Smooth muscle cell (in vitro differentiated cells): ENCODE data around the gene DNAAF2. TPM values are rescaled to one million over a fixed set of nuclear protein-coding genes. Genes with fewer than 3 reads are reported as not detected.

ENCODE experiments used
- DNase-seq: peaks from one replicate; lab custom pipeline; 2025; ENCODE audit not compliant: unreplicated experiment; lab: John Stamatoyannopoulos, UW
- H2AFZ ChIP-seq: fragments of 200-600 bp; sonication (generic); 2 replicates; pipeline ENCODE4 v1.6.0; 2016; ENCODE audit warnings: antibody characterized with exemption, low read depth, mild to moderate bottlenecking
- H3F3A ChIP-seq: fragments of 200-600 bp; sonication (generic); 2 replicates; pipeline ENCODE4 v1.6.0; 2017; ENCODE audit warnings: antibody characterized with exemption, low read depth
- H3K27ac ChIP-seq: fragments of 200-600 bp; sonication (generic); 2 replicates; pipeline ENCODE4 v1.5.1; 2016; ENCODE audit warnings: low read depth, mild to moderate bottlenecking
- H3K27me3 ChIP-seq: fragments of 200-600 bp; sonication (generic); 2 replicates; pipeline ENCODE4 v1.6.1; 2016; ENCODE audit warnings: low read depth, mild to moderate bottlenecking
- H3K36me3 ChIP-seq: fragments of 200-600 bp; sonication (generic); 2 replicates; pipeline ENCODE4 v1.5.1; 2016; ENCODE audit warnings: low read depth
- H3K4me1 ChIP-seq: fragments of 200-600 bp; sonication (generic); 2 replicates; pipeline ENCODE4 v1.5.1; 2016; ENCODE audit warnings: low read depth
- H3K4me2 ChIP-seq: fragments of 200-600 bp; sonication (generic); 2 replicates; pipeline ENCODE4 v1.6.0; 2016; ENCODE audit warnings: mild to moderate bottlenecking
- H3K4me3 ChIP-seq: fragments of 200-600 bp; sonication (generic); 2 replicates; pipeline ENCODE4 v1.5.1; 2016; ENCODE audit warnings: mild to moderate bottlenecking
- H3K79me2 ChIP-seq: fragments of 200-600 bp; sonication (generic); 2 replicates; pipeline ENCODE4 v1.6.0; 2016; ENCODE audit warnings: low read depth, mild to moderate bottlenecking
- H3K9ac ChIP-seq: fragments of 200-600 bp; sonication (generic); 2 replicates; pipeline ENCODE4 v1.6.0; 2016; ENCODE audit warnings: low read depth
- H3K9me3 ChIP-seq: fragments of 200-600 bp; sonication (generic); replicated peaks from 2 replicates; pipeline ENCODE4 v1.5.1; 2016; ENCODE audit warnings: low read depth
- H4K20me1 ChIP-seq: fragments of 200-600 bp; sonication (generic); 2 replicates; pipeline ENCODE4 v1.6.0; 2016; ENCODE audit warnings: low read depth
- WGBS: methylation state at CpG from one replicate; pipeline ENCODE4 v1.1.7; 2016; ENCODE audit warnings: low lambda C conversion rate; 5-methylcytosine and 5-hydroxymethylcytosine counted together
- polyA plus RNA-seq: library from polyadenylated mRNA; unstranded; fragments of >200 nt; fragmentation: Nextera tagmentation; extraction: Ambion mirVana; gene quantifications from 2 replicates; pipeline ENCODE4 v1.2.1, GENCODE V29; 2016
- total RNA-seq: library from RNA; depleted of rRNA; stranded (reverse); fragments of >200 nt; gene quantifications from 2 replicates; pipeline ENCODE4 v1.2.3, GENCODE V29; 2014
- TF ChIP-seq, protein P1 (sequence below): fragments of 200-600 bp; sonication (generic); IDR thresholded peaks from 2 replicates; pipeline ENCODE4 v1.5.1; 2017; ENCODE audit warnings: borderline replicate concordance, mild to moderate bottlenecking, antibody characterized with exemption; ENCODE audit not compliant: insufficient read depth, poor library complexity, severe bottlenecking

The DNAAF2 gene
- total and polyA plus RNA-seq, 2 experiments from 2014 or later, result 11.3 to 14.0 TPM

DNA sequence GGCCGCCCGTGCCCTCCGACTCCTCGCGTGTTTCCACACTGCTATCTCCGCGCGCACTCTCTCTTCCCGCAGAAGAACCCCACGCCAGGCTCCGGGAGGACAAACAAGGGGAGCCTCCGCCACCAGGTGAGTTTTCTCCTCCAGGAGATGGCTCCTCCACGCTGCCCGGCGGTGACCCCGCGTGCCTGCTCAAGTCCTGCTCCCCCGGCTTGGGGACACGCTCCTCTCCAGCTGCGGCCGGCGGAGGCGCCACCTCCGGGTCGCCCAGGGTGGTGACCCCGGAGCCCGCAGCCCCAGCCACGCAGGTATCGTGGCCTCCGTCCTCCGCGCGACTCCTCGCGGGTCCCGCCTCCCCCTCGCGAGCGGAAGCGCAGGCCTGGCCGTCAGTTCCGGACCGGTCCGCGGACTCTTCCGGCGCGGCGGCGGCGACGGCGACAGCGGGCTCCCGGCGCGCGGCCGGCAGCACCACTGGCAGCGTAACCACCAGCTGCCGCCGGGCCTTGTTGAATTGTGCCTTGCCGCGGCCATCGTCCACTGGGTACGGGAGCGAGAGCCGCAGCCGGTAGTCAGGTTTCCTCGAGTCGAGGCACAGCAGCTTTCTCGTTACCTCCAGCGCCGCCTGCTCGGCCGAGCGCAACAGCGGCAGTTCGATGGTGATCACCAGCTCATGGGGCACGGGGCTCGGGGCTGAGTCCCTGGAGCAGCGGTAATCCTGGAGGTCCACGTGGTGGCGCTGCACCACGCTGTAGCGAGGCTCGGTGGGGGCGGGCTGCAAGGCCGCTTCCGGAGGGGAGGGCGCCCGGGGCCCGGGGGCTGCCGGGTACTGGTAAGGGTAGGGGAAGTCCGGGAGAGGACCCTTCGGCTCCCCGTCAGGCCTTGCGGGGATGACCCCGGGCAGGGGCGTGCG is 1.2 kb downstream of the DNAAF2 start:
- Histone ChIP-seq H3K27ac (peak overlapping the region; percentile 100), H3K9ac (peak overlapping the region; percentile 97), H3K27me3 (no peaks in the 10 kb centered on the region), H3K4me2 (peak overlapping the region; percentile 100), H3K9me3 (no peaks in the 10 kb centered on the region), H3K4me1 (peaks cover 9% of the 10 kb centered on the region), H4K20me1 (peaks cover 29% of the 10 kb centered on the region), H2AFZ (peak overlapping the region; percentile 98), H3K36me3 (no peaks in the 10 kb centered on the region), H3K79me2 (peaks cover 72% of the 10 kb centered on the region), H3K4me3 (peak overlapping the region; percentile 62), H3F3A (peaks cover 12% of the 10 kb centered on the region)
- TF ChIP-seq, protein P1, sequence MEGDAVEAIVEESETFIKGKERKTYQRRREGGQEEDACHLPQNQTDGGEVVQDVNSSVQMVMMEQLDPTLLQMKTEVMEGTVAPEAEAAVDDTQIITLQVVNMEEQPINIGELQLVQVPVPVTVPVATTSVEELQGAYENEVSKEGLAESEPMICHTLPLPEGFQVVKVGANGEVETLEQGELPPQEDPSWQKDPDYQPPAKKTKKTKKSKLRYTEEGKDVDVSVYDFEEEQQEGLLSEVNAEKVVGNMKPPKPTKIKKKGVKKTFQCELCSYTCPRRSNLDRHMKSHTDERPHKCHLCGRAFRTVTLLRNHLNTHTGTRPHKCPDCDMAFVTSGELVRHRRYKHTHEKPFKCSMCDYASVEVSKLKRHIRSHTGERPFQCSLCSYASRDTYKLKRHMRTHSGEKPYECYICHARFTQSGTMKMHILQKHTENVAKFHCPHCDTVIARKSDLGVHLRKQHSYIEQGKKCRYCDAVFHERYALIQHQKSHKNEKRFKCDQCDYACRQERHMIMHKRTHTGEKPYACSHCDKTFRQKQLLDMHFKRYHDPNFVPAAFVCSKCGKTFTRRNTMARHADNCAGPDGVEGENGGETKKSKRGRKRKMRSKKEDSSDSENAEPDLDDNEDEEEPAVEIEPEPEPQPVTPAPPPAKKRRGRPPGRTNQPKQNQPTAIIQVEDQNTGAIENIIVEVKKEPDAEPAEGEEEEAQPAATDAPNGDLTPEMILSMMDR, result peak; percentile 85
- DNase-seq, result peak; percentile 82
- WGBS, result 1% methylated on average over 94 of the region's 101 CpGs

DNA sequence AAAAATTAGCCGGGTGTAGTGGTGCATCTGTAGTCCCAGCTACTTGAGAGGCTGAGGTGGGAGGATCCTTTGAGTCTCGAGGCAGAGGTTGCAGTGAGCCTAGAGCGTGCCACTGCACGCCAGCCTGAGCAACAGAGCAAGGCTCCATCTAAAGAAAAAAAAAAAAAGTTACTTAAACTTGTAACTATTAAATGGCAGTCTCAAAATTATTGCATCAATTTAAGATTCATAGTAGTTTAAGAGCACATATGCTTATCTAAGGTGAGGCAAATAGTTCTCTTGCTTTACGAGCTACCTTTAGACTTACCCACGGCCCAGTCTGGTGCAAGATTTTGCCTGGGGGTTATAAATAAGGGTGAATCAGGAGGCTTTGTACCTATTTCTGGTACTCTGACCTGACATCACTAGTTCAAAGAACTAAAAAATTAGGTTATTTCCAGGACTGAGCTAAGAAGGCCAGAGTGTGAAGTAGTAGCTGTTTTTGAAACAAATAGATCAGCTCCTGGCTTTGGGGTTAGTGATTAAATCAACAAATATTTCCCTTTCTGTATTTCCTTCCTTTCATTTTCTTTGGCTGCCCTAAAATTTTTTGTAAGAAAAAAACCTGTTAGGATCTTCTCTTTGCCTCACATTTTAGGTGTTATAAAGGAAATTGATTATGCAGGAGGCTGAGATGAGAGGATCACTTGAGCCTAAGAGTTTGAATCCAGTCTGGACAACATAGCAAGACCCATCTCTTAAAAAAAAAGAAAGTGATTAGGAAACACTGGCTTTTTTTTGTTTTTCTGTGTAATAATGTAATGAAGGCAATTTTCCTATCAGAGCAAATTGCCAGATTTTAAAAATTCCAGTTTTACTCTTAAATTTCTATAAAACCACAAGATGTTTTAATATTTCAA is 10.9 kb downstream of the DNAAF2 start:
- Histone ChIP-seq H3K27ac (peak overlapping the region; percentile 15), H3K4me2 (peak overlapping the region; percentile 98), H3F3A (peaks cover 11% of the 10 kb centered on the region), H3K36me3 (peaks cover 5% of the 10 kb centered on the region), H3K4me1 (peaks cover 26% of the 10 kb centered on the region), H3K27me3 (no peaks in the 10 kb centered on the region), H3K9me3 (no peaks in the 10 kb centered on the region), H3K79me2 (peaks cover 60% of the 10 kb centered on the region), H3K4me3 (no peak overlapping the region), H3K9ac (no peak overlapping the region), H4K20me1 (peaks cover 49% of the 10 kb centered on the region), H2AFZ (no peak overlapping the region)
- TF ChIP-seq, protein P1, result no peak
- DNase-seq, result no peak
- WGBS, result 83% methylated on average over 6 of the region's 6 CpGs

DNA sequence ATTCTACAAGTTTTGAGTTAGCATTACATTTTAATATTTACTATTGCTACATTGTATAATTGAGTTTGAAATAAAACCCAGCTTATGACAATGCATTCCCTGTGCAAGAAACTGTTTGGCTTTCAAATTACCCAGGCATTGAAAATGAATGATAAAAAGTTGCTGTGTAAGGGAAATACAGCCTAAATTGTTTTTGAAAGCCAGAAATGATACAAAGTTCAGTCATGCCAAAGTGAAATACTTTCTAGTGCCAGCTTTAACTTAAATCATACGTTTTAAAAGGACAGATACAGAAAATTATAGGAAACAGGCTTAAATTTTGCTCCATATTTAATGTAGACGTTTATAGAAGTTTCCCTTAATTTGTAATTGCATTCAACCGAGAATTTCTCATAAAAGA is 11.7 kb downstream of the DNAAF2 start:
- H3K4me3 ChIP-seq, result peak overlapping the region; percentile 91
- H3K4me1 ChIP-seq, result peaks cover 34% of the 10 kb centered on the region
- no peak overlapping the region for H3K27ac ChIP-seq
- H3K27me3 ChIP-seq, result no peaks in the 10 kb centered on the region
- H2AFZ ChIP-seq, result no peak overlapping the region
- no peak overlapping the region for H3K9ac ChIP-seq
- no peaks in the 10 kb centered on the region for H3K9me3 ChIP-seq
- DNase-seq, result no peak
- peaks cover 19% of the 10 kb centered on the region for H3F3A ChIP-seq
- peaks cover 62% of the 10 kb centered on the region for H3K79me2 ChIP-seq
- TF ChIP-seq, protein P1, result no peak
- H4K20me1 ChIP-seq, result peaks cover 50% of the 10 kb centered on the region
- whole genome bisulfite sequencing, result 61% methylated on average over 3 of the region's 3 CpGs
- peak overlapping the region; percentile 98 for H3K4me2 ChIP-seq
- H3K36me3 ChIP-seq, result peaks cover 5% of the 10 kb centered on the region
